ENCODE results near the gene ARAP3. TPM values are rescaled to one million over a fixed set of nuclear protein-coding genes. Genes with fewer than 3 reads are reported as not detected.

Gene ARAP3
- total RNA-seq, 2 donors from 2014 or later, result 7.1 to 19.6 TPM

GRCh38 chr5:141691867-141692532, 10.0 kb upstream of the ARAP3 start:
- Mint-ChIP-seq H3K9me3 (no peaks in the 10 kb centered on the region), H3K4me1 (peaks cover 23% of the 10 kb centered on the region), H3K36me3 (ENCODE audit: low read depth) (no peaks in the 10 kb centered on the region), H3K4me3 (peak overlapping the region; percentile 87), H3K27ac (peak overlapping the region; percentile 95), H3K27me3 (no peaks in the 10 kb centered on the region)
- peak; percentile 57 for ATAC-seq (replicated peaks)

- no peaks in the 10 kb centered on the region for H3K9me3 Mint-ChIP-seq
- peak overlapping the region; percentile 87 for H3K4me3 Mint-ChIP-seq
- H3K27me3 Mint-ChIP-seq, result peaks cover 3% of the 10 kb centered on the region
- peak overlapping the region; percentile 95 for H3K27ac Mint-ChIP-seq
- H3K36me3 Mint-ChIP-seq (ENCODE audit: low read depth), result no peaks in the 10 kb centered on the region
- no peak for ATAC-seq (replicated peaks)
- H3K4me1 Mint-ChIP-seq, result peaks cover 26% of the 10 kb centered on the region
Observed at GRCh38 chr5:141691286-141691866, 9.3 kb upstream of the ARAP3 start.

- H3K27ac Mint-ChIP-seq, result peak overlapping the region; percentile 75
Observed at GRCh38 chr5:141686648-141687416, 4.8 kb upstream of the ARAP3 start.

GRCh38 chr5:141685591-141685990, 3.6 kb upstream of the ARAP3 start:
- Mint-ChIP-seq H3K4me3 (no peak overlapping the region), H3K27ac (peak overlapping the region; percentile 75), H3K9me3 (no peaks in the 10 kb centered on the region), H3K36me3 (ENCODE audit: low read depth) (no peaks in the 10 kb centered on the region), H3K4me1 (peaks cover 12% of the 10 kb centered on the region), H3K27me3 (peaks cover 3% of the 10 kb centered on the region)
- ATAC-seq (replicated peaks), result no peak

More at GRCh38 chr5:141686648-141687416, 4.8 kb upstream of the ARAP3 start:
- H3K4me3 Mint-ChIP-seq, result no peak overlapping the region
- no peaks in the 10 kb centered on the region for H3K9me3 Mint-ChIP-seq
- peaks cover 3% of the 10 kb centered on the region for H3K27me3 Mint-ChIP-seq
- no peak for ATAC-seq (replicated peaks)
- peaks cover 4% of the 10 kb centered on the region for H3K4me1 Mint-ChIP-seq
- no peaks in the 10 kb centered on the region for H3K36me3 Mint-ChIP-seq (ENCODE audit: low read depth)

- Mint-ChIP-seq H3K27ac (no peak overlapping the region), H3K9me3 (no peaks in the 10 kb centered on the region), H3K27me3 (peaks cover 3% of the 10 kb centered on the region), H3K4me3 (peak overlapping the region; percentile 86), H3K4me1 (peaks cover 12% of the 10 kb centered on the region), H3K36me3 (ENCODE audit: low read depth) (no peaks in the 10 kb centered on the region)
- no peak for ATAC-seq (replicated peaks)
Observed at GRCh38 chr5:141683596-141684141, 1.6 kb upstream of the ARAP3 start.

GRCh38 chr5:141681295-141681694, 735 bp downstream of the ARAP3 start:
- H3K4me3 Mint-ChIP-seq, result peak overlapping the region; percentile 86
- ATAC-seq (replicated peaks), result no peak
- no peaks in the 10 kb centered on the region for H3K36me3 Mint-ChIP-seq (ENCODE audit: low read depth)
- no peaks in the 10 kb centered on the region for H3K9me3 Mint-ChIP-seq
- peaks cover 8% of the 10 kb centered on the region for H3K4me1 Mint-ChIP-seq
- H3K27ac Mint-ChIP-seq, result peak overlapping the region; percentile 87
- no peaks in the 10 kb centered on the region for H3K27me3 Mint-ChIP-seq

- Mint-ChIP-seq H3K27me3 (no peaks in the 10 kb centered on the region), H3K9me3 (no peaks in the 10 kb centered on the region), H3K36me3 (ENCODE audit: low read depth) (no peaks in the 10 kb centered on the region), H3K4me3 (peak overlapping the region; percentile 86), H3K4me1 (peaks cover 8% of the 10 kb centered on the region), H3K27ac (peak overlapping the region; percentile 87)
- ATAC-seq (replicated peaks), result no peak
Observed at GRCh38 chr5:141680751-141681201, 1.3 kb downstream of the ARAP3 start.

GRCh38 chr5:141680178-141680577, 1.9 kb downstream of the ARAP3 start:
- ATAC-seq (replicated peaks), result no peak
- Mint-ChIP-seq H3K27me3 (no peaks in the 10 kb centered on the region), H3K4me1 (peaks cover 8% of the 10 kb centered on the region), H3K27ac (no peak overlapping the region), H3K4me3 (no peak overlapping the region), H3K36me3 (ENCODE audit: low read depth) (no peaks in the 10 kb centered on the region), H3K9me3 (no peaks in the 10 kb centered on the region)

GRCh38 chr5:141677415-141677814, 4.6 kb downstream of the ARAP3 start:
- no peaks in the 10 kb centered on the region for H3K36me3 Mint-ChIP-seq (ENCODE audit: low read depth)
- H3K4me3 Mint-ChIP-seq, result no peak overlapping the region
- H3K9me3 Mint-ChIP-seq, result no peaks in the 10 kb centered on the region
- no peaks in the 10 kb centered on the region for H3K27me3 Mint-ChIP-seq
- no peak for ATAC-seq (replicated peaks)
- H3K27ac Mint-ChIP-seq, result no peak overlapping the region
- H3K4me1 Mint-ChIP-seq, result peaks cover 8% of the 10 kb centered on the region

- Mint-ChIP-seq H3K36me3 (ENCODE audit: low read depth) (no peaks in the 10 kb centered on the region), H3K27ac (no peak overlapping the region), H3K27me3 (no peaks in the 10 kb centered on the region), H3K4me3 (no peak overlapping the region), H3K4me1 (no peaks in the 10 kb centered on the region), H3K9me3 (no peaks in the 10 kb centered on the region)
- ATAC-seq (replicated peaks), result no peak
Observed at GRCh38 chr5:141675672-141676071, 6.4 kb downstream of the ARAP3 start.

GRCh38 chr5:141674747-141675146, 7.3 kb downstream of the ARAP3 start:
- H3K27ac Mint-ChIP-seq, result no peak overlapping the region
- H3K4me3 Mint-ChIP-seq, result no peak overlapping the region
- no peaks in the 10 kb centered on the region for H3K36me3 Mint-ChIP-seq (ENCODE audit: low read depth)
- no peak for ATAC-seq (replicated peaks)
- H3K27me3 Mint-ChIP-seq, result no peaks in the 10 kb centered on the region
- H3K4me1 Mint-ChIP-seq, result no peaks in the 10 kb centered on the region
- H3K9me3 Mint-ChIP-seq, result no peaks in the 10 kb centered on the region

- H3K9me3 Mint-ChIP-seq, result no peaks in the 10 kb centered on the region
- H3K4me3 Mint-ChIP-seq, result no peak overlapping the region
- no peaks in the 10 kb centered on the region for H3K36me3 Mint-ChIP-seq (ENCODE audit: low read depth)
- no peaks in the 10 kb centered on the region for H3K4me1 Mint-ChIP-seq
- no peaks in the 10 kb centered on the region for H3K27me3 Mint-ChIP-seq
- ATAC-seq (replicated peaks), result no peak
- no peak overlapping the region for H3K27ac Mint-ChIP-seq
Observed at GRCh38 chr5:141672841-141673813, 8.9 kb downstream of the ARAP3 start.

GRCh38 chr5:141672071-141672840, 9.8 kb downstream of the ARAP3 start:
- Mint-ChIP-seq H3K36me3 (ENCODE audit: low read depth) (no peaks in the 10 kb centered on the region), H3K27me3 (no peaks in the 10 kb centered on the region), H3K4me1 (no peaks in the 10 kb centered on the region), H3K27ac (no peak overlapping the region), H3K4me3 (no peak overlapping the region), H3K9me3 (no peaks in the 10 kb centered on the region)
- no peak for ATAC-seq (replicated peaks)

Data from activated T-helper 17 cell treated with anti-CD3 and anti-CD28 coated beads, Interleukin-2, amount 50 U/mL, for 72 hours (primary cell).